Measurements from ENCODE around the gene ZRSR2.

Gene ZRSR2

DNA sequence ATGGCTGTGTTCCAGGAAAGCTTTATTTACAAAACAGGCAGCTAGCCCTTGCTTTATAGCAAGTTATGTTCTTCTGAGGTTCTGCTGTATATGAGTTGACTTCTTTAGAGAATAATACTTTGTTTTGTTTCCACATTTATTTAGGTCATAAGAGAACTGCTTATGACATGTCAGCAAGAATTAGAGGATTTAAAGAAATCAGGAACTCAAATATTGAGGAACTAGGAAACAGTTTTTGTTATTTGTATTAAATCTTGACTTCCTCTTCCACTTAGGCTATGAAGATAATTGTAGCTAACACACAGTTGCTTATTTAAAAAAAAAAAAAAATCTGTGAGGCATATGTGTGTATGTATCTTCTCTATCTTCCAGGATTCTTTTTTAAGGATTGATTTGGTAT is 14.3 kb downstream of the ZRSR2 start:
- Histone ChIP-seq H3K4me1 (ENCODE audit: insufficient read depth, poor library complexity, severe bottlenecking) (no peaks in the 10 kb centered on the region), H3K27me3 (ENCODE audit: insufficient read depth, poor library complexity, severe bottlenecking) (no peaks in the 10 kb centered on the region), H3K27ac (ENCODE audit: poor library complexity, severe bottlenecking) (no peak overlapping the region), H3K9me3 (ENCODE audit: severe bottlenecking) (no peaks in the 10 kb centered on the region), H3K36me3 (ENCODE audit: low read depth) (no peaks in the 10 kb centered on the region), H3K4me3 (ENCODE audit: severe bottlenecking) (no peak overlapping the region)
- ATAC-seq (ENCODE audit: low read depth): no peak
- no peak for DNase-seq (ENCODE audit: low spot score)
- TF ChIP-seq, protein P1, sequence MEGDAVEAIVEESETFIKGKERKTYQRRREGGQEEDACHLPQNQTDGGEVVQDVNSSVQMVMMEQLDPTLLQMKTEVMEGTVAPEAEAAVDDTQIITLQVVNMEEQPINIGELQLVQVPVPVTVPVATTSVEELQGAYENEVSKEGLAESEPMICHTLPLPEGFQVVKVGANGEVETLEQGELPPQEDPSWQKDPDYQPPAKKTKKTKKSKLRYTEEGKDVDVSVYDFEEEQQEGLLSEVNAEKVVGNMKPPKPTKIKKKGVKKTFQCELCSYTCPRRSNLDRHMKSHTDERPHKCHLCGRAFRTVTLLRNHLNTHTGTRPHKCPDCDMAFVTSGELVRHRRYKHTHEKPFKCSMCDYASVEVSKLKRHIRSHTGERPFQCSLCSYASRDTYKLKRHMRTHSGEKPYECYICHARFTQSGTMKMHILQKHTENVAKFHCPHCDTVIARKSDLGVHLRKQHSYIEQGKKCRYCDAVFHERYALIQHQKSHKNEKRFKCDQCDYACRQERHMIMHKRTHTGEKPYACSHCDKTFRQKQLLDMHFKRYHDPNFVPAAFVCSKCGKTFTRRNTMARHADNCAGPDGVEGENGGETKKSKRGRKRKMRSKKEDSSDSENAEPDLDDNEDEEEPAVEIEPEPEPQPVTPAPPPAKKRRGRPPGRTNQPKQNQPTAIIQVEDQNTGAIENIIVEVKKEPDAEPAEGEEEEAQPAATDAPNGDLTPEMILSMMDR (IDR thresholded peaks at IDR 0.05; ENCODE audit: poor library complexity, severe bottlenecking): no peak

DNA sequence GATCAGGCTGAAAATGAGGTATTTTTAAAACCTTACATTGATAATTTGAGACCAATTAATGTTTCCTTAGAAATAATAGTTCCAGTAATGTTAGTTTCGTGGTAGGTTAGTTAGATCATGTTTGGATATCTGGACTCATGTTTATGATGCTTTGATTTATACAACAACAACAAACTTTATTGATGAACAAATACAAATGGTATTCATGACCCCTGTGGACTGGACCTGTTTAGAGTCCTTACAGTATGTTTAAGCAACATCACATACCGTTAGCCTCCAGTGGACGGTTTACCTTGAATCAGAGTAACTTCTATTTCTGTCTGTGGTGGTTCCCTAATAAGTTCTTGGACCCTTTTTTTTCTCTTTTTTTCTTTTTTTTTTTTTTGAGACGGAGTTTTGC is 18.0 kb downstream of the ZRSR2 start:
- DNase-seq (ENCODE audit: low spot score): no peak
- TF ChIP-seq, protein P1 (IDR thresholded peaks at IDR 0.05; ENCODE audit: poor library complexity, severe bottlenecking): no peak
- Histone ChIP-seq H3K9me3 (ENCODE audit: severe bottlenecking) (no peaks in the 10 kb centered on the region), H3K27me3 (ENCODE audit: insufficient read depth, poor library complexity, severe bottlenecking) (no peaks in the 10 kb centered on the region), H3K27ac (ENCODE audit: poor library complexity, severe bottlenecking) (no peak overlapping the region), H3K36me3 (ENCODE audit: low read depth) (no peaks in the 10 kb centered on the region; the same call in 1 of the 2 replicates), H3K4me1 (ENCODE audit: insufficient read depth, poor library complexity, severe bottlenecking) (no peaks in the 10 kb centered on the region), H3K4me3 (ENCODE audit: severe bottlenecking) (no peak overlapping the region)
- ATAC-seq (ENCODE audit: low read depth): no peak

- Histone ChIP-seq H3K9me3 (ENCODE audit: severe bottlenecking) (no peaks in the 10 kb centered on the region), H3K4me1 (ENCODE audit: insufficient read depth, poor library complexity, severe bottlenecking) (no peaks in the 10 kb centered on the region), H3K27ac (ENCODE audit: poor library complexity, severe bottlenecking) (no peak overlapping the region), H3K4me3 (ENCODE audit: severe bottlenecking) (no peak overlapping the region), H3K27me3 (ENCODE audit: insufficient read depth, poor library complexity, severe bottlenecking) (no peaks in the 10 kb centered on the region), H3K36me3 (ENCODE audit: low read depth) (no peaks in the 10 kb centered on the region; the same call in 1 of the 2 replicates)
- TF ChIP-seq, protein P1 (IDR thresholded peaks at IDR 0.05; ENCODE audit: poor library complexity, severe bottlenecking): no peak
- ATAC-seq (ENCODE audit: low read depth) (no peak), DNase-seq (ENCODE audit: low spot score) (no peak)
Observed at GRCh38 chrX:15812192-15812938, 22.1 kb downstream of the ZRSR2 start.

- H3K27me3 ChIP-seq (ENCODE audit: insufficient read depth, poor library complexity, severe bottlenecking): no peaks in the 10 kb centered on the region
- no peak for DNase-seq (ENCODE audit: low spot score)
- no peak for ATAC-seq (ENCODE audit: low read depth)
- H3K4me1 ChIP-seq (ENCODE audit: insufficient read depth, poor library complexity, severe bottlenecking): no peaks in the 10 kb centered on the region
- H3K4me3 ChIP-seq (ENCODE audit: severe bottlenecking): no peak overlapping the region
- no peaks in the 10 kb centered on the region for H3K9me3 ChIP-seq (ENCODE audit: severe bottlenecking)
- no peaks in the 10 kb centered on the region; the same call in 1 of the 2 replicates for H3K36me3 ChIP-seq (ENCODE audit: low read depth)
- no peak overlapping the region for H3K27ac ChIP-seq (ENCODE audit: poor library complexity, severe bottlenecking)
- TF ChIP-seq, protein P1 (IDR thresholded peaks at IDR 0.05; ENCODE audit: poor library complexity, severe bottlenecking): no peak
Observed at GRCh38 chrX:15813416-15813815, 23.1 kb downstream of the ZRSR2 start.

GRCh38 chrX:15814771-15815365 is 24.6 kb downstream of the ZRSR2 start:
- no peaks in the 10 kb centered on the region; the same call in 1 of the 2 replicates for H3K36me3 ChIP-seq (ENCODE audit: low read depth)
- DNase-seq (ENCODE audit: low spot score) (no peak), ATAC-seq (ENCODE audit: low read depth) (no peak)
- no peaks in the 10 kb centered on the region for H3K4me1 ChIP-seq (ENCODE audit: insufficient read depth, poor library complexity, severe bottlenecking)
- H3K9me3 ChIP-seq (ENCODE audit: severe bottlenecking): no peaks in the 10 kb centered on the region
- no peak overlapping the region for H3K27ac ChIP-seq (ENCODE audit: poor library complexity, severe bottlenecking)
- no peaks in the 10 kb centered on the region for H3K27me3 ChIP-seq (ENCODE audit: insufficient read depth, poor library complexity, severe bottlenecking)
- TF ChIP-seq, protein P1 (IDR thresholded peaks at IDR 0.05; ENCODE audit: poor library complexity, severe bottlenecking): no peak
- H3K4me3 ChIP-seq (ENCODE audit: severe bottlenecking): no peak overlapping the region
